T-cell (primary cell): ENCODE data around the gene ELOVL3. TPM values are rescaled to one million over a fixed set of nuclear protein-coding genes. Genes with fewer than 3 reads are reported as not detected.
A peak's percentile ranks its signal among the peaks of the same experiment; 100 is the strongest.

Source experiments
- ATAC-seq, 4 experiments: fragments of 200-7000 bp in 3 of 4; fragments of 150-1000 bp in 1 of 4; cut with Tn5 transposase; replicated peaks in 1 of 4; 1 replicate in 3 of 4; 2 replicates in 1 of 4; pipeline ENCODE4 v1.10.0; 2021; ENCODE audit warnings: moderate library complexity in 3 of 4, mild to moderate bottlenecking in 2 of 4, moderate number of reproducible peaks in 1 of 4
- CTCF ChIA-PET, 2 donors: fragments of 300-600 bp; sonication (Branson Sonifier 250); formaldehyde crosslinking; loops; one replicate each; lab custom pipeline; 2022; ENCODE audit warnings: antibody characterized with exemption in 2 of 2; lab: Charles Lee
- POLR2A ChIA-PET, 2 donors: fragments of 300-600 bp; sonication (Branson Sonifier 250); formaldehyde crosslinking; loops; one replicate each; lab custom pipeline; 2022; ENCODE audit warnings: antibody characterized with exemption in 2 of 2; lab: Charles Lee
- DNase-seq, 35 experiments: peaks; one replicate each; pipeline versions ENCODE4 v3.0.0 to v3.0.0-alpha.2; 2013 to 2023
- H3K27ac ChIP-seq: one replicate; pipeline ENCODE4 v1.5.1; 2013; ENCODE audit warnings: low read length
- H3K27me3 ChIP-seq, 2 experiments: replicated peaks in 1 of 2; 1 replicate in 1 of 2; 2 replicates in 1 of 2; pipeline versions ENCODE4 v1.6.1 to v1.7.0; 2013; ENCODE audit warnings: low read length in 1 of 2, mixed read lengths in 1 of 2; ENCODE audit not compliant: control insufficient read depth in 2 of 2, insufficient read depth in 2 of 2; ENCODE audit errors: extremely low read depth in 1 of 2
- H3K36me3 ChIP-seq, 2 donors: 1 replicate in 1 of 2; 2 replicates in 1 of 2; pipeline versions ENCODE4 v1.6.1 to v1.7.0; 2013; ENCODE audit warnings: low read length in 1 of 2; ENCODE audit not compliant: control insufficient read depth in 2 of 2, insufficient read depth in 1 of 2; ENCODE audit errors: extremely low read depth in 1 of 2
- H3K4me1 ChIP-seq, 2 experiments: 1 replicate in 1 of 2; 2 replicates in 1 of 2; pipeline versions ENCODE4 v1.6.1 to v1.7.0; 2013; ENCODE audit warnings: low read length in 2 of 2, mixed read lengths in 1 of 2; ENCODE audit not compliant: insufficient read depth in 2 of 2, control insufficient read depth in 1 of 2; ENCODE audit errors: extremely low read depth in 1 of 2
- H3K4me3 ChIP-seq, 2 donors: 1 replicate in 1 of 2; 2 replicates in 1 of 2; pipeline versions ENCODE4 v1.5.1 to v1.7.0; 2013; ENCODE audit warnings: mild to moderate bottlenecking in 2 of 2, low read length in 1 of 2, moderate library complexity in 1 of 2; ENCODE audit not compliant: control insufficient read depth in 1 of 2; ENCODE audit errors: extremely low read depth in 1 of 2
- H3K9me3 ChIP-seq: 2 replicates; pipeline ENCODE4 v1.7.0; 2013
- H3K27ac Mint-ChIP-seq, 2 donors: one replicate each; pipeline ENCODE4 v1.8.0; 2020 to 2021; ENCODE audit warnings: mild to moderate bottlenecking in 2 of 2, mixed read lengths in 2 of 2
- H3K27me3 Mint-ChIP-seq, 2 donors: one replicate each; pipeline ENCODE4 v1.8.0; 2021 to 2022; ENCODE audit warnings: mixed read lengths in 2 of 2
- H3K36me3 Mint-ChIP-seq: one replicate; pipeline ENCODE4 v1.8.0; 2021; ENCODE audit warnings: mixed read lengths
- H3K4me1 Mint-ChIP-seq, 3 donors: one replicate each; pipeline ENCODE4 v1.8.0; 2020 to 2022; ENCODE audit warnings: mixed read lengths in 3 of 3, mild to moderate bottlenecking in 1 of 3
- H3K4me3 Mint-ChIP-seq, 3 donors: one replicate each; pipeline ENCODE4 v1.8.0; 2020 to 2022; ENCODE audit warnings: mild to moderate bottlenecking in 3 of 3, mixed read lengths in 3 of 3, moderate library complexity in 3 of 3
- H3K9me3 Mint-ChIP-seq, 3 donors: one replicate each; pipeline ENCODE4 v1.8.0; 2020 to 2022; ENCODE audit warnings: mixed read lengths in 3 of 3
- WGBS: methylation state at CpG from one replicate; pipeline ENCODE4 v1.1.5; 2013; ENCODE audit warnings: missing lambda C conversion rate; ENCODE audit not compliant: insufficient coverage; 5-methylcytosine and 5-hydroxymethylcytosine counted together
- total RNA-seq, 35 experiments: library from RNA in 6 of 35; stranded (reverse) in 6 of 35; fragments of 120-200 nt in 1 of 35; gene quantifications; one replicate each; pipeline versions ENCODE4 v1.2.1 to v1.2.4 and lab custom pipeline; 2013 to 2026

Gene ELOVL3
- total RNA-seq, 5 donors from 2014 or later (not counting 1 experiment from before 2014, with no cell fraction given) = not detected

DNA sequence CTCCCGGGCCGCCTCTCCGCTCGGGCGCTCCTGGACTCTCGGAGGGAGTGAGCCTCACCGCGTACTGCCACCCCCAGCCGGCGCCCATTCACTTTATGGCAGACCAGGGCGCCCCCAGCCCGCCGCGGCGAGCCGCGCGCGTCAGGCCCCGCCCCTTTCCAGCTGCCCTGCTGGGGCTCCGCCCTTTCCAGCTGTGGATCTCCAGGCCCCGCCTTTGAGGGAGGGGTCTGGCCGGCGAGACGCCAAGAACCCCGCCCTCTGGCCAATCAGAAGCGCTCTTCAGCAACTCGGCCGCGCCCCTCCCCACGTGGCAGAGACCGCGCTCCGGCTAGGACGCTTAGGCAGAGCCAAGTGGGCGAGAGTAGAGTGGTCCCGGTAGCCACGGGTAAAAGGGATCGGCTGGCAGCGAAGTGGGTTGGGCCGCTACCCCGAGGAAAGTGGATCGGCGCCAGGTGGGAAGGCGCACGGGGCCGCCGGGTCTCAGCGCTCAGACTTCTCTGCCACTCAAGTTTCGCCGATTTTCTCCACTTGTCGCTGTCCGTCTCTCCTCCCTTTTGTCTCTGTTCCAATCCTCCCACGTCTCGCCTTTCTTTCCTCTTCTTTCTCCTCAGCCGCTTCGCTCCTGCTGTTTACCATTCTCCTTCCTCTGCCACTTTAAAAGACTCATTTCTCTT is 15.5 kb downstream of the ELOVL3 start, which contains the start of gene PITX3:
TSS of gene PITX3 (minus strand) at position 69 of the 674 bp plus-strand sequence. CDS start 9,432 bp downstream, outside the sequence.
- peak; percentile 57 to 93 (median 84) for DNase-seq
- H3K9me3 Mint-ChIP-seq = no peaks in the 10 kb centered on the region
- Histone ChIP-seq H3K27ac (no peak within 1 kb of the TSS), H3K27me3 (peaks cover 12 to 38% of the 10 kb centered on the region in 2 experiments), H3K4me1 (peaks cover 16 to 34% of the 10 kb centered on the region in 2 experiments), H3K4me3 (peak within 1 kb of the TSS; percentile 44 to 81), H3K36me3 (no peaks in the 10 kb centered on the region), H3K9me3 (no peaks in the 10 kb centered on the region)
- CTCF ChIA-PET = interaction anchor here in 1 of 2 donors (0.7 to 1.3 kb wide), 3 partner anchors 12 to 471 kb away, joined by 3 to 5 read pairs (median 3); no protein-coding TSS in a partner anchor
- POLR2A ChIA-PET = no interaction called here
- peak; percentile 41 to 56 (median 45) for ATAC-seq
- 6% methylated on average over 57 of the region's 57 CpGs for WGBS
- H3K27me3 Mint-ChIP-seq = peaks cover 17 to 27% of the 10 kb centered on the region in 2 donors
- H3K4me3 Mint-ChIP-seq = peak within 1 kb of the TSS; percentile 68 to 83 (median 79)
- peaks cover 30 to 37% (median 37%) of the 10 kb centered on the region in 3 donors for H3K4me1 Mint-ChIP-seq
- peak within 1 kb of the TSS in 1 of 2 donors; percentile 65 for H3K27ac Mint-ChIP-seq
- no peaks in the 10 kb centered on the region for H3K36me3 Mint-ChIP-seq

DNA sequence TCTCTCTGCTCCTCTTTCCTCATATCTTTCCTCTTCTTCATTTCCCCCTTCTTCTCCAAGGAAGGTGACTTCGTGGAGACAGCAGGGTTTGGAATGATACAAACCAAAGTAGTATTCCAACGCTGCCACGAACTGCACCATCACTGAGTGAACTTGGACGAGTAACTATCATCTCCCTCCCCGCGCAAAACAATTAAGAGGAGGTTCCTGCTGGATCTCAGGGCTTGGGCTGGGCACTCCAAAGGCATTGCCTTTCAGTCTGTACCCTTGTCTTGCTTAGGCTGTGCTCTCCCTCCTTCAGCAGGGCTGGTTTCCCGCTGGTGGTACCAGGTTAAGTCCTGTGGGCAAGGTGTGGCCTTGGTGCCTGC is 16.0 kb downstream of the ELOVL3 start:
- POLR2A ChIA-PET = no interaction called here
- peaks cover 8 to 38% of the 10 kb centered on the region in 2 experiments for H3K27me3 ChIP-seq
- ATAC-seq (no peak), DNase-seq (no peak)
- Mint-ChIP-seq H3K27ac (peak overlapping the region in 1 of 2 donors; percentile 65), H3K36me3 (no peaks in the 10 kb centered on the region), H3K9me3 (no peaks in the 10 kb centered on the region), H3K4me3 (peak overlapping the region; percentile 68 to 83 (median 79)), H3K27me3 (peaks cover 17 to 27% of the 10 kb centered on the region in 2 donors), H3K4me1 (peaks cover 35 to 43% (median 42%) of the 10 kb centered on the region in 3 donors)
- H3K36me3 ChIP-seq = no peaks in the 10 kb centered on the region
- no peaks in the 10 kb centered on the region for H3K9me3 ChIP-seq
- peaks cover 21 to 38% of the 10 kb centered on the region in 2 experiments for H3K4me1 ChIP-seq
- H3K4me3 ChIP-seq = peak overlapping the region; percentile 44 to 81
- 56% methylated on average over 5 of the region's 7 CpGs for WGBS
- H3K27ac ChIP-seq = no peak overlapping the region
- CTCF ChIA-PET = interaction anchor here in 1 of 2 donors (0.7 to 1.3 kb wide), 2 partner anchors 12 to 157 kb away, joined by 3 read pairs; no protein-coding TSS in a partner anchor

DNA sequence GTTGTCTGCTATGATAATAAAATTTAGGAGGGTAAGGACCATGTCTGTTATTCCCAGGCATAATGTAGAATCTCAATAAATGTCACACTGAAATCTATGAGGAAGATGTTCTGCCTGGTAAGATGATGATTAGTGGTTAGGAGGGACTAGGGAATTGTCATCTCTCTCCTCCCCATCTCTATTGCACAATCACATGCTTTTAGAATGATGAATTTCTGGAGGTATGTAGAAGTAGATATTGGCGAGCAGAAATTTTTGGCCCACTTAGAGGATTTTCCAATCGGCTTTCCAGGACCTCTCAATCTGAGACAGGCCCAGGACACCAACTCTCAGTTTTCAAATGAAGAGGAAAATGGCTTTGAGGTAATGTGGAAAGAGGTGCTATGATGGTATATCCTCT is 17.2 kb downstream of the ELOVL3 start:
- H3K4me1 ChIP-seq = peaks cover 28 to 42% of the 10 kb centered on the region in 2 experiments
- Mint-ChIP-seq H3K27me3 (peaks cover 17 to 27% of the 10 kb centered on the region in 2 donors), H3K4me3 (peak overlapping the region in 2 of 3 donors; percentile 18 to 49), H3K4me1 (peaks cover 47 to 55% (median 54%) of the 10 kb centered on the region in 3 donors), H3K9me3 (no peaks in the 10 kb centered on the region), H3K36me3 (peaks cover 5% of the 10 kb centered on the region), H3K27ac (no peak overlapping the region)
- no peaks in the 10 kb centered on the region for H3K36me3 ChIP-seq
- ATAC-seq = no peak
- H3K27me3 ChIP-seq = peaks cover 7 to 36% of the 10 kb centered on the region in 2 experiments
- no peaks in the 10 kb centered on the region for H3K9me3 ChIP-seq
- WGBS = 100% methylated on average over 1 of the region's 2 CpGs
- no peak overlapping the region for H3K4me3 ChIP-seq
- H3K27ac ChIP-seq = no peak overlapping the region
- POLR2A ChIA-PET = no interaction called here
- CTCF ChIA-PET = no interaction called here
- no peak for DNase-seq

DNA sequence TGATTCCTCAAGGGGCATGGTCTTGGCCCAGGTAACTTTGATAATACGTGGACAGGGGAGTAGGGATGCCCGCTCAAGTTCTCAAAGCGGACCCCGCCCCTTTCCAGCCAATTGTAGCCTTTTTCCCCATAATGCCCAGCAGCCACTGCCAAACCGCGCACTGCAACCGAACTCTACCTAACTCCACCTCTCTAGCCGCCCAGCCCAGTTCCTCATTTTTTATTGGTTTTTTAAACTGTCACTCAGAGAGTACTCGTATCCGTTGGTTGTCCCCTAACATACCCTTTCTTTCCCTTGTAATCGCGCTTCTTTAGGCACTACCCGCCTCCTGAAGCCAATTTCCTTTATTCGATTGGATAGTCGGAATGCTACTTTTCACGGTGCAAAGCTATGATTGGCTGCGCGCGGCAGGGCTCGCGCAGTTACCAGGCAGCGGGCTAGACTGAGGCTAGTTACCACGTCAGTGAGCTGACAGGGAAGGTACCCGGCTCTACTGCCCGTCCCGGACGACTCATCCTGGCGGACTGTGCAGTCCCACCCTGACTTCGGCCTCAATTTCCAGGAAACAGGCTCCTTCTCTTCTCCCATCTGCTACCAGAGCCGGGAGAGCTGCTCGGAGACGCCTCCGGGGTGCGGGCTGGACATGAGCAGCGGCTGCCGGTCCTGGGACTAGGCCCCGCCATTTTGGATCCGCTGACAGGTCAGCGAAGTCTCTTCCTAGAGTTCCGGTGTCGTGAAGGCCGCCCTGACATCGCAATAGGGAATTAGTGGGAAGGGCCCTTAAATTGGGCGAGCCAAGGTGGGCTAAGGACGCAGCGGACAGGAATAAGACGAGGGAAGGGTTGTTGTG is 19.2 kb downstream of the ELOVL3 start, which contains the start of gene GBF1:
TSS of gene GBF1 (plus strand) at position 451 of the 850 bp plus-strand sequence. CDS start 13,407 bp downstream, outside the sequence.
- Histone ChIP-seq H3K27ac (peak within 1 kb of the TSS; percentile 63), H3K4me3 (peak within 1 kb of the TSS; percentile 71 to 93), H3K9me3 (no peaks in the 10 kb centered on the region), H3K27me3 (peaks cover 2 to 29% of the 10 kb centered on the region in 2 experiments), H3K36me3 (no peaks in the 10 kb centered on the region), H3K4me1 (peaks cover 28 to 44% of the 10 kb centered on the region in 2 experiments)
- Mint-ChIP-seq H3K27me3 (peaks cover 15 to 25% of the 10 kb centered on the region in 2 donors), H3K36me3 (peaks cover 5% of the 10 kb centered on the region), H3K9me3 (no peaks in the 10 kb centered on the region), H3K4me1 (peaks cover 53 to 64% (median 54%) of the 10 kb centered on the region in 3 donors), H3K4me3 (peak within 1 kb of the TSS; percentile 94 to 98 (median 97)), H3K27ac (peak within 1 kb of the TSS; percentile 88 to 89)
- ATAC-seq (peak; percentile 88 to 92 (median 88)), DNase-seq (peak; percentile 63 to 97 (median 87))
- POLR2A ChIA-PET = interaction anchor here (0.6 to 1.0 kb wide), 6 partner anchors 13 to 187 kb away, joined by 3 to 10 read pairs (median 4); partner anchors contain the start of gene CUEDC2 (in 1 of the 2)
- CTCF ChIA-PET = interaction anchor here (0.6 to 2.3 kb wide), 8 partner anchors 15 to 259 kb away, joined by 3 to 38 read pairs (median 4); partner anchors contain the start of genes ACTR1A (in 1 of the 2) and SUFU (in 1 of the 2)
- WGBS = under 1% methylated on average over 45 of the region's 47 CpGs

DNA sequence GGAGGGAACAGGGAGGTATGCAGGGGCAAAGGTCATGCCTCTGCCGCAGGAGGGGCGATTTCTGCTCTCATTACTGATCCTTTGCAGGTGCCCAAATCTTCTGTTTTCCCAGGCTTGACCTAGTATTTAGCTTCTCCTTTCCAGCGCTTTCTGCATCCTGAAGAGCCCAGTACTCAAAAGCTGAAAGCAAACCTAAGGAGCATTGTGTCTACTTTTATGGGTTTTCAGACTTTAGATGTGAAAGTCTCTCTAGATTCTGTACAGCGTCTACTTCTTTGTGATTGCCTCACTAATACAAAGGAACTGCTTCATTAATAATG is 19.8 kb downstream of the ELOVL3 start:
- H3K4me3 Mint-ChIP-seq = peak overlapping the region; percentile 94 to 98 (median 97)
- ATAC-seq = no peak
- peak overlapping the region; percentile 71 to 93 for H3K4me3 ChIP-seq
- no peaks in the 10 kb centered on the region for H3K9me3 Mint-ChIP-seq
- peak overlapping the region; percentile 88 to 89 for H3K27ac Mint-ChIP-seq
- peaks cover 47 to 61% (median 52%) of the 10 kb centered on the region in 3 donors for H3K4me1 Mint-ChIP-seq
- peak overlapping the region; percentile 63 for H3K27ac ChIP-seq
- CTCF ChIA-PET = interaction anchor here (1.0 to 2.3 kb wide), 6 partner anchors 15 to 258 kb away, joined by 3 to 38 read pairs (median 4); partner anchors contain the start of gene SUFU (in 1 of the 2)
- peaks cover 5% of the 10 kb centered on the region for H3K36me3 Mint-ChIP-seq
- no peaks in the 10 kb centered on the region for H3K36me3 ChIP-seq
- WGBS = 0% methylated on average over 3 of the region's 4 CpGs
- POLR2A ChIA-PET = interaction anchor here (0.6 to 1.0 kb wide), 4 partner anchors 14 to 186 kb away, joined by 3 to 7 read pairs (median 4); partner anchors contain the start of gene CUEDC2 (in 1 of the 2)
- DNase-seq = no peak
- H3K9me3 ChIP-seq = no peaks in the 10 kb centered on the region
- H3K27me3 ChIP-seq = peaks cover 2 to 23% of the 10 kb centered on the region in 2 experiments
- H3K4me1 ChIP-seq = peaks cover 27 to 38% of the 10 kb centered on the region in 2 experiments
- peaks cover 13 to 21% of the 10 kb centered on the region in 2 donors for H3K27me3 Mint-ChIP-seq
